Small intestine (tissue), 7 donors: ENCODE data around the gene SOD1. TPM values are rescaled to one million over a fixed set of nuclear protein-coding genes. Genes with fewer than 3 reads are reported as not detected.

ENCODE experiments used
- DNase-seq, 2 donors: peaks; one replicate each; pipeline versions ENCODE4 v3.0.0 to v3.0.0-alpha.2; 2013
- FAIRE-seq: peaks from 2 replicates; lab custom pipeline; 2012; peaks lifted over from hg19 to GRCh38; lab: Jason Lieb, UNC
- H3K27ac ChIP-seq, 3 donors: one replicate each; pipeline ENCODE4 v1.5.1; 2013; ENCODE audit warnings: low read length in 2 of 3, mild to moderate bottlenecking in 2 of 3, control low read depth in 1 of 3, inconsistent platforms in 1 of 3, low read depth in 1 of 3, moderate library complexity in 1 of 3
- H3K27me3 ChIP-seq, 3 donors: one replicate each; pipeline ENCODE4 v1.6.1; 2013; ENCODE audit warnings: low read length in 3 of 3, inconsistent platforms in 1 of 3; ENCODE audit not compliant: control insufficient read depth in 3 of 3, insufficient read depth in 3 of 3
- H3K36me3 ChIP-seq, 3 donors: one replicate each; pipeline ENCODE4 v1.6.1; 2013; ENCODE audit warnings: low read length in 3 of 3, inconsistent platforms in 1 of 3, low read depth in 1 of 3, mild to moderate bottlenecking in 1 of 3, moderate library complexity in 1 of 3; ENCODE audit not compliant: control insufficient read depth in 3 of 3, insufficient read depth in 2 of 3
- H3K4me1 ChIP-seq, 3 donors: one replicate each; pipeline ENCODE4 v1.6.1; 2013; ENCODE audit warnings: low read length in 2 of 3, inconsistent platforms in 1 of 3, low read depth in 1 of 3, mild to moderate bottlenecking in 1 of 3, moderate library complexity in 1 of 3; ENCODE audit not compliant: control insufficient read depth in 3 of 3, insufficient read depth in 2 of 3
- H3K4me3 ChIP-seq, 3 donors: one replicate each; pipeline ENCODE4 v1.5.1; 2013; ENCODE audit warnings: low read length in 3 of 3, control low read depth in 1 of 3, inconsistent platforms in 1 of 3, low read depth in 1 of 3, mild to moderate bottlenecking in 1 of 3, moderate library complexity in 1 of 3
- H3K9me3 ChIP-seq, 2 donors: one replicate each; pipeline ENCODE4 v1.6.1; 2013; ENCODE audit warnings: low read depth in 1 of 2, low read length in 1 of 2; ENCODE audit not compliant: control insufficient read depth in 2 of 2, insufficient read depth in 1 of 2
- WGBS, 3 donors: extraction: QIAGEN DNeasy Blood & Tissue Kit; methylation state at CpG; one replicate each; pipeline ENCODE4 v1.1.7; 2013; 5-methylcytosine and 5-hydroxymethylcytosine counted together
- polyA plus RNA-seq, 4 donors: library from polyadenylated mRNA; stranded (reverse) in 3 of 4; unstranded in 1 of 4; fragments of 200-250 nt in 3 of 4; fragments of 120-200 nt in 1 of 4; gene quantifications; one replicate each; pipeline versions ENCODE4 v1.2.1 to v1.2.3, GENCODE V29; 2013
- donor health status: healthy with polysubstance abuse.
- donor health status: control.
- donor health status: control.
- donor health status: Bipolar disorder and iron deficiency.
- donor health status: healthy.

SOD1 gene
- polyA plus RNA-seq, 4 donors, result 163 to 1,515 (median 759) TPM

- FAIRE-seq (no peak), DNase-seq (no peak)
- WGBS, 3 donors, result 93 to 97% (median 93%) methylated on average over 5 of the region's 5 CpGs
These were observed 29.3 kb downstream of the SOD1 start for GRCh38 chr21:31688603-31689368.

GRCh38 chr21:31693222-31693621 lies 33.7 kb downstream of the SOD1 start:
- H3K9me3 ChIP-seq, result no peaks in the 10 kb centered on the region
- no peaks in the 10 kb centered on the region for H3K4me1 ChIP-seq
- 97 to 98% (median 97%) methylated on average over 16 of the region's 16 CpGs for WGBS, 3 donors
- FAIRE-seq, result no peak
- no peak overlapping the region for H3K4me3 ChIP-seq
- DNase-seq, result no peak
- H3K27me3 ChIP-seq, result no peaks in the 10 kb centered on the region
- H3K27ac ChIP-seq, result no peak overlapping the region
- H3K36me3 ChIP-seq, result peaks cover 15 to 18% (median 17%) of the 10 kb centered on the region in 3 donors

More at GRCh38 chr21:31688603-31689368, 29.3 kb downstream of the SOD1 start:
- H3K4me1 ChIP-seq, result no peaks in the 10 kb centered on the region
- no peak overlapping the region for H3K4me3 ChIP-seq
- H3K27me3 ChIP-seq, result no peaks in the 10 kb centered on the region
- no peak overlapping the region for H3K27ac ChIP-seq
- H3K36me3 ChIP-seq, result peaks cover 16 to 32% (median 26%) of the 10 kb centered on the region in 3 donors
- no peaks in the 10 kb centered on the region for H3K9me3 ChIP-seq

- no peak for FAIRE-seq
- peaks cover 14 to 17% (median 15%) of the 10 kb centered on the region in 3 donors for H3K36me3 ChIP-seq
- H3K4me3 ChIP-seq, result no peak overlapping the region
- no peak overlapping the region for H3K27ac ChIP-seq
- no peaks in the 10 kb centered on the region for H3K9me3 ChIP-seq
- no peaks in the 10 kb centered on the region for H3K4me1 ChIP-seq
- DNase-seq, result no peak
- H3K27me3 ChIP-seq, result no peaks in the 10 kb centered on the region
- WGBS, 3 donors, result 92 to 94% (median 94%) methylated on average over 6 of the region's 6 CpGs
These were observed 36.9 kb downstream of the SOD1 start for GRCh38 chr21:31696424-31696823.

- no peak overlapping the region for H3K4me3 ChIP-seq
- H3K36me3 ChIP-seq, result peaks cover 11 to 17% (median 13%) of the 10 kb centered on the region in 3 donors
- DNase-seq (no peak), FAIRE-seq (no peak)
- H3K9me3 ChIP-seq, result no peaks in the 10 kb centered on the region
- H3K27ac ChIP-seq, result no peak overlapping the region
- no peaks in the 10 kb centered on the region for H3K4me1 ChIP-seq
- H3K27me3 ChIP-seq, result no peaks in the 10 kb centered on the region
These were observed 39.0 kb downstream of the SOD1 start for GRCh38 chr21:31698461-31698860.

- no peaks in the 10 kb centered on the region for H3K27me3 ChIP-seq
- no peaks in the 10 kb centered on the region for H3K4me1 ChIP-seq
- WGBS, 3 donors, result 96 to 97% (median 97%) methylated on average over 3 of the region's 3 CpGs
- H3K36me3 ChIP-seq, result peaks cover 8 to 14% (median 11%) of the 10 kb centered on the region in 3 donors
- no peaks in the 10 kb centered on the region for H3K9me3 ChIP-seq
- FAIRE-seq, result no peak
- no peak for DNase-seq
- no peak overlapping the region for H3K27ac ChIP-seq
- H3K4me3 ChIP-seq, result no peak overlapping the region
These were observed 40.5 kb downstream of the SOD1 start for GRCh38 chr21:31700040-31700439.

- Histone ChIP-seq H3K36me3 (peaks cover 0 to 8% (median 2%) of the 10 kb centered on the region in 3 donors), H3K4me1 (no peaks in the 10 kb centered on the region), H3K27ac (no peak overlapping the region), H3K9me3 (no peaks in the 10 kb centered on the region), H3K27me3 (no peaks in the 10 kb centered on the region), H3K4me3 (no peak overlapping the region)
- DNase-seq (no peak), FAIRE-seq (no peak)
- 92 to 97% (median 93%) methylated on average over 3 of the region's 3 CpGs for WGBS, 3 donors
These were observed 47.1 kb downstream of the SOD1 start for GRCh38 chr21:31706562-31706961.

GRCh38 chr21:31707499-31707898 lies 48.0 kb downstream of the SOD1 start:
- DNase-seq (no peak), FAIRE-seq (no peak)
- H3K4me3 ChIP-seq, result no peak overlapping the region
- H3K36me3 ChIP-seq, result peaks cover 0 to 5% (median 0%) of the 10 kb centered on the region in 3 donors
- no peaks in the 10 kb centered on the region for H3K27me3 ChIP-seq
- no peak overlapping the region for H3K27ac ChIP-seq
- H3K9me3 ChIP-seq, result no peaks in the 10 kb centered on the region
- H3K4me1 ChIP-seq, result no peaks in the 10 kb centered on the region

- no peak overlapping the region for H3K4me3 ChIP-seq
- no peak for FAIRE-seq
- DNase-seq, result no peak
- WGBS, 3 donors, result 31 to 41% (median 40%) methylated on average over 1 of the region's 1 CpG
- no peaks in the 10 kb centered on the region for H3K9me3 ChIP-seq
- peaks cover 0 to 5% (median 0%) of the 10 kb centered on the region in 3 donors for H3K36me3 ChIP-seq
- H3K27ac ChIP-seq, result no peak overlapping the region
- peaks cover 0 to 2% (median 0%) of the 10 kb centered on the region in 3 donors for H3K4me1 ChIP-seq
- no peaks in the 10 kb centered on the region for H3K27me3 ChIP-seq
These were observed 49.0 kb downstream of the SOD1 start for GRCh38 chr21:31708541-31708940.
